Mesothelial cell of epicardium (in vitro differentiated cells): ENCODE measurements around the gene JMY. TPM values are rescaled to one million over a fixed set of nuclear protein-coding genes. Genes with fewer than 3 reads are reported as not detected.

Experiments
- DNase-seq, 2 experiments: peaks; one replicate each; pipeline ENCODE4 v3.0.0; 2021; ENCODE audit warnings: low spot score in 2 of 2; ENCODE audit not compliant: unreplicated experiment in 2 of 2
- H3K27ac Mint-ChIP-seq: 2 replicates; pipeline ENCODE4 v1.8.0; 2021; ENCODE audit warnings: mixed read lengths
- H3K27me3 Mint-ChIP-seq: 2 replicates; pipeline ENCODE4 v1.8.0; 2021; ENCODE audit warnings: low read depth, mixed read lengths
- H3K36me3 Mint-ChIP-seq: 2 replicates; pipeline ENCODE4 v1.8.0; 2021; ENCODE audit warnings: mixed read lengths
- H3K4me1 Mint-ChIP-seq: 2 replicates; pipeline ENCODE4 v1.8.0; 2021; ENCODE audit warnings: mixed read lengths
- H3K4me3 Mint-ChIP-seq: 2 replicates; pipeline ENCODE4 v1.8.0; 2021; ENCODE audit warnings: mild to moderate bottlenecking, moderate library complexity, mixed read lengths
- H3K9me3 Mint-ChIP-seq: 2 replicates; pipeline ENCODE4 v1.8.0; 2021; ENCODE audit warnings: mixed read lengths
- total RNA-seq: library from RNA; stranded (reverse); gene quantifications from 3 replicates; pipeline ENCODE4 v1.2.1, GENCODE V29; 2021
- TF ChIP-seq, protein P1 (sequence below): fragments of 200-600 bp; sonication (generic); IDR thresholded peaks from one replicate; pipeline ENCODE4 v1.5.0; 2021; ENCODE audit warnings: antibody characterized with exemption; ENCODE audit not compliant: unreplicated experiment

The JMY gene
- total RNA-seq, 1 donor from 2014 or later = 16.7 TPM

DNA sequence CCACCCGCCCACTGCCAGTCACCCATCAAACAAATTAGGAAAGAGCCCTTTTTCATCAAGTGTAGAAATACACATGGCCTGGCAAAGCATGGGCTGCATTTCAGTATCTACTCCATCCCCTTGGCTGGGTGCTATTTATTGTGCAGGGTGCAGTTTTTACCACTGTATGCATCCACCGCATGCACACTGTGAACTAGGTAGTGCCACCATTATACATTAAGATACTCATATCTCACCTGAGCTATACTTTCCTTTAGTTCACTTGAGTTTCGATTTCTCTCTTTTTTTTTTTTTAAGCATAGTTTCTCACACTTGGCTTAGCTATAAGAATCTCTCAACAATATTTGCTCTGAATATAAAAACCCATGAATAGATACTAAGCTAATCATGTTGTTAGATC lies 49.4 kb downstream of the JMY start:
- peaks cover 16% of the 10 kb centered on the region for H3K36me3 Mint-ChIP-seq
- DNase-seq = no peak
- no peaks in the 10 kb centered on the region for H3K9me3 Mint-ChIP-seq
- H3K4me3 Mint-ChIP-seq = no peak overlapping the region
- no peaks in the 10 kb centered on the region for H3K4me1 Mint-ChIP-seq
- H3K27me3 Mint-ChIP-seq = no peaks in the 10 kb centered on the region
- H3K27ac Mint-ChIP-seq = no peak overlapping the region
- TF ChIP-seq, protein P1, sequence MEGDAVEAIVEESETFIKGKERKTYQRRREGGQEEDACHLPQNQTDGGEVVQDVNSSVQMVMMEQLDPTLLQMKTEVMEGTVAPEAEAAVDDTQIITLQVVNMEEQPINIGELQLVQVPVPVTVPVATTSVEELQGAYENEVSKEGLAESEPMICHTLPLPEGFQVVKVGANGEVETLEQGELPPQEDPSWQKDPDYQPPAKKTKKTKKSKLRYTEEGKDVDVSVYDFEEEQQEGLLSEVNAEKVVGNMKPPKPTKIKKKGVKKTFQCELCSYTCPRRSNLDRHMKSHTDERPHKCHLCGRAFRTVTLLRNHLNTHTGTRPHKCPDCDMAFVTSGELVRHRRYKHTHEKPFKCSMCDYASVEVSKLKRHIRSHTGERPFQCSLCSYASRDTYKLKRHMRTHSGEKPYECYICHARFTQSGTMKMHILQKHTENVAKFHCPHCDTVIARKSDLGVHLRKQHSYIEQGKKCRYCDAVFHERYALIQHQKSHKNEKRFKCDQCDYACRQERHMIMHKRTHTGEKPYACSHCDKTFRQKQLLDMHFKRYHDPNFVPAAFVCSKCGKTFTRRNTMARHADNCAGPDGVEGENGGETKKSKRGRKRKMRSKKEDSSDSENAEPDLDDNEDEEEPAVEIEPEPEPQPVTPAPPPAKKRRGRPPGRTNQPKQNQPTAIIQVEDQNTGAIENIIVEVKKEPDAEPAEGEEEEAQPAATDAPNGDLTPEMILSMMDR = no peak

DNA sequence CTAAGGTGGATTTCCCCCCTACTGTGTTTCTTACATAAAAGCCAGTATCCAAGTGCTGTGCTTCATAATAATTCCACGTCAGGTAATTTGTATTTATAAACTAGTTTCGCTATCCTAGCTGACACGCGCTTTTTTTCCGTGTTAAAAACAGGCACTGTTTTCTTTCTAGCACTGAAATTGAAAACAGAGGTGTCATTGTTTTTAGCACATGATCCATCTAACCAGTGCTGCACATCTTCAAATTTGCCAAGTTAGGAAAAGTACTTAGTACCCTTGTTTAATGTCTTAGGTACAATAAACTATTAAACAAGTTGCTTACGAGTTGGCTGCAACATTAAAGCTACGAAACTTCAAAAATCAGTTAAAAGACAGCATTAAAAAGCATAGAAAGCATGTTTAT lies 49.9 kb downstream of the JMY start:
- TF ChIP-seq, protein P1 = no peak
- Mint-ChIP-seq H3K9me3 (no peaks in the 10 kb centered on the region), H3K27me3 (no peaks in the 10 kb centered on the region), H3K4me3 (no peak overlapping the region), H3K27ac (no peak overlapping the region), H3K4me1 (no peaks in the 10 kb centered on the region), H3K36me3 (peaks cover 16% of the 10 kb centered on the region)
- no peak for DNase-seq

DNA sequence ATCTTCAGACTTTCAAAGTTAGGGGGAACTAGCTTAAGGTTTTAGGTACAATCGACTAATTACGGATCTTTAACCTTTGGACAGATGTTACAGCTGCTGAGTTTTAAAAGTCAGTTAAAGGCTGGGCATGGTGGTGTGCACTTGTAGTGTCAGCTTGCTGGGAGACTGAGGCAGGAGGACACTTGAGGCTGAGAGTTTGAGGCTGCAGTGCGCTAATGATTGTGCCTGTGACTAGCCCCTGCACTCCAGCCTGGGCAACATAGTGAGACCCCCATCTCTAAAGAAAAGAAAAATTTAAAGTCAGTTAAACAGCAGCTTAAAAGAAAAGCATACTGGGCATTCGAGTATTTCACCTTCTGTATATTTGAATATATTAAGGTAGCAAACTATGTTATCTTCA lies 51.4 kb downstream of the JMY start:
- TF ChIP-seq, protein P1 = no peak
- DNase-seq = no peak
- H3K36me3 Mint-ChIP-seq = peaks cover 20% of the 10 kb centered on the region
- no peaks in the 10 kb centered on the region for H3K27me3 Mint-ChIP-seq
- no peaks in the 10 kb centered on the region for H3K4me1 Mint-ChIP-seq
- H3K9me3 Mint-ChIP-seq = no peaks in the 10 kb centered on the region
- no peak overlapping the region for H3K4me3 Mint-ChIP-seq
- no peak overlapping the region for H3K27ac Mint-ChIP-seq

DNA sequence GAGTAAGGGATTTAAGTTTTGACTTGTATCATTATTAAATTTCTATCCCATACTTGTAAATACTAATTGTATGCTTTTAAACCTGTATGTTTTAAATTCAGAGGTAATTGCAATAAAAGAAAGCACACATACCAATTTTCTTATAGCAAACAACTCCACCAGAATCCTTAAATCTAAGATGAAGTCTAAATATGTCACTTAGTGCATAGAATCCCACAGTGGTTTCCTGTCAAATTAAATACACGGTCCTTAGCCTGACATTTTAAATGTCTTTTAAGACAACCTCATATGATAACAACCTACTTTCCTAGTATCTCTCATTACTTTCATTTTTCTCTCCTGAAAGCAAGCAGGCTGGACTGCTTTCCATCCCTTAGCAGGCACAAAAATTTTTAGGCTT lies 52.0 kb downstream of the JMY start:
- Mint-ChIP-seq H3K27me3 (no peaks in the 10 kb centered on the region), H3K4me1 (no peaks in the 10 kb centered on the region), H3K36me3 (peaks cover 17% of the 10 kb centered on the region), H3K27ac (no peak overlapping the region), H3K9me3 (no peaks in the 10 kb centered on the region), H3K4me3 (no peak overlapping the region)
- no peak for DNase-seq
- TF ChIP-seq, protein P1 = no peak

DNA sequence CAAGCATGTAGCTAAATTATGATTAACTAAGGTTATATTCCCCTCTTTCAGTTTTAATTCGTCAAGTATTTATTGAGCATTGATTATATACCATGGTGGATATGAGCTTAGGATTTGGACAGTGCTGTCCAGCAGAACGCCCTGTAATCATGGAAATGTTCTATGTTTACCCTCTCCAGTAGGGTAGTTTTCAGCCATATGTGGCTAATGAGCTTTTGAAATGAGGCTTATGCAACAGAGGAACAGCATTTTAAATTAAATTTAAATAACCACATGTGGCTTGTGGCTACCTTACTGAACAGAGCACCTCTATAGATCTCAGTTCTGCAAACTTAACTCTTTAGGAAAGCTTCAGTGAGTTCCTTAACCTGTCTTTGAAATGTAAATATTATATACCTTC lies 59.1 kb downstream of the JMY start:
- Mint-ChIP-seq H3K4me1 (no peaks in the 10 kb centered on the region), H3K36me3 (peaks cover 17% of the 10 kb centered on the region), H3K27me3 (no peaks in the 10 kb centered on the region), H3K9me3 (no peaks in the 10 kb centered on the region), H3K4me3 (no peak overlapping the region), H3K27ac (no peak overlapping the region)
- TF ChIP-seq, protein P1 = no peak
- DNase-seq = no peak

DNA sequence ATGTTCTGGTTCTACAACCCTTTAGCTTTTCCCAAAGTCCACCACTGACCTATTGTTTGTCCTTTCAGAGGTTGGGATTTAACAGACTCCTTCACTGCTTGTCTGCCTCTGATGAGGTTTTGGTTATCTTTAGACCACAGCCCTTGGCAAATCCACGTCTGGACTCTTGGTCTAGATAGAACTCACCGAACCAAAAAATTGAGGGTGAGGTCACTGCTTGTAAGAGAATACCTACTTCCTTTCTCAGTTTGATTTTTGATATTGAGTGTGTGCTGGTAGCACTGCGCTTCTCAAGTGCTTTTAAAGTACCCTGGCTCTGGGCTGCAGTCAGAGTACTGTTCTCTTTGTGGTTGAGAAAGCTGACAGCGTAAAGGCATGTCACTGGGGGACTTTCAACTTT lies 61.7 kb downstream of the JMY start:
- TF ChIP-seq, protein P1 = no peak
- Mint-ChIP-seq H3K4me3 (no peak overlapping the region), H3K36me3 (peaks cover 12% of the 10 kb centered on the region), H3K27me3 (no peaks in the 10 kb centered on the region), H3K27ac (no peak overlapping the region), H3K4me1 (no peaks in the 10 kb centered on the region), H3K9me3 (no peaks in the 10 kb centered on the region)
- no peak for DNase-seq
